ENCODE results near the gene SLC17A1. TPM values are rescaled to one million over a fixed set of nuclear protein-coding genes. Genes with fewer than 3 reads are reported as not detected.

Gene SLC17A1
- total and polyA plus RNA-seq, 2 of the 13 experiments (the other 11 are each of a cell fraction or from before 2014, with no cell fraction given): 0.09 to 2.1 TPM

DNA sequence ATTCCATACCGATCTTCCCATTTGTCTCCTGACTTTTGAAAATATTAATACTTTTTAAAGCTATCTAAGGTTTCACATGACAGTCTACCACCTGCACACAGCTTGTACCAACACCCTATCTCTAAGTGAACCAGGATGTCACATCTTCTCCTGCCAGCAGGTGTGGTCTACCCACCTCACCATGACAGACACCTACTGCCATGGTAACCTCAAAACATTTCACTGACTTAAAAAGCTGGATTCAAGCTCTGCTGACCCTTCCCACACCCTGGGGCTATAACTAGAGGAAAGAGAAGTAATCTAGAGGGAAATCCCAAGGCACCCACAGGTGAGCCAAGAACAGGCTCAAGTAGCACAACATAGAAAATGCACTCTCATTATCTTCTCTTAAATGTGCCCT is 41.0 kb upstream of the SLC17A1 start:
- no peak for DNase-seq (ENCODE audit: low spot score)
- CTCF ChIA-PET (ENCODE audit: low intra/inter-chr PET ratio, low total read pairs): no interaction called here
- Histone ChIP-seq H3K27ac (ENCODE audit: extremely low read length, insufficient read depth, low read length) (no peak overlapping the region), H3K4me3 (replicated peaks in 1 of 3; ENCODE audit: insufficient read depth in 1 of 3, low read depth in 2 of 3, low read length in 3 of 3) (no peak overlapping the region), H4K20me1 (ENCODE audit: insufficient read depth, low read length) (no peaks in the 10 kb centered on the region), H3K4me2 (ENCODE audit: low read depth, low read length) (no peak overlapping the region), H3K27me3 (ENCODE audit: control insufficient read depth in 1 of 2, insufficient read depth in 2 of 2, low read length in 2 of 2) (no peaks in the 10 kb centered on the region), H3K4me1 (ENCODE audit: insufficient read depth, low read length) (peaks cover 32% of the 10 kb centered on the region), H2AFZ (ENCODE audit: low read length) (no peak overlapping the region), H3K9ac (ENCODE audit: insufficient read depth, low read depth, low read length) (no peak overlapping the region), H3K9me3 (ENCODE audit: low read length) (no peaks in the 10 kb centered on the region), H3K36me3 (replicated peaks in 1 of 2; ENCODE audit: control insufficient read depth in 1 of 2, insufficient read depth in 2 of 2, low read length in 2 of 2) (no peaks in the 10 kb centered on the region), H3K79me2 (ENCODE audit: insufficient read depth, low read length) (no peaks in the 10 kb centered on the region)
- peak; percentile 60 for ATAC-seq
- POLR2A ChIA-PET: no interaction called here
- TF ChIP-seq PPARG (CRISPR knock-in tag; conservative IDR thresholded peaks at IDR 0.05) (no peak), KDM5A (IDR thresholded peaks at IDR 0.05; ENCODE audit: borderline replicate concordance, low read length) (no peak), ZNF776 (CRISPR knock-in tag; IDR thresholded peaks at IDR 0.05) (no peak)
- TF ChIP-seq, protein P1, sequence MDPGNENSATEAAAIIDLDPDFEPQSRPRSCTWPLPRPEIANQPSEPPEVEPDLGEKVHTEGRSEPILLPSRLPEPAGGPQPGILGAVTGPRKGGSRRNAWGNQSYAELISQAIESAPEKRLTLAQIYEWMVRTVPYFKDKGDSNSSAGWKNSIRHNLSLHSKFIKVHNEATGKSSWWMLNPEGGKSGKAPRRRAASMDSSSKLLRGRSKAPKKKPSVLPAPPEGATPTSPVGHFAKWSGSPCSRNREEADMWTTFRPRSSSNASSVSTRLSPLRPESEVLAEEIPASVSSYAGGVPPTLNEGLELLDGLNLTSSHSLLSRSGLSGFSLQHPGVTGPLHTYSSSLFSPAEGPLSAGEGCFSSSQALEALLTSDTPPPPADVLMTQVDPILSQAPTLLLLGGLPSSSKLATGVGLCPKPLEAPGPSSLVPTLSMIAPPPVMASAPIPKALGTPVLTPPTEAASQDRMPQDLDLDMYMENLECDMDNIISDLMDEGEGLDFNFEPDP (CRISPR knock-in tag; conservative IDR thresholded peaks at IDR 0.05): 0 out of 2 replicates have a peak, but pooled peaks have one; percentile 22
- BruUV-seq (replicated peaks): no TSS peak
- in situ Hi-C loops (cut with HindIII; ENCODE audit: extremely low pct_ligation_motif_present, low pct_unique_long_range_greater_than_20kb) (no loop called here), intact Hi-C loops (cut with micrococcal nuclease; ENCODE audit: unreplicated experiment) (no loop called here)
- WGBS (ENCODE audit: low lambda C conversion rate): 63% methylated on average over 1 of the region's 1 CpG
- FAIRE-seq: no peak

DNA sequence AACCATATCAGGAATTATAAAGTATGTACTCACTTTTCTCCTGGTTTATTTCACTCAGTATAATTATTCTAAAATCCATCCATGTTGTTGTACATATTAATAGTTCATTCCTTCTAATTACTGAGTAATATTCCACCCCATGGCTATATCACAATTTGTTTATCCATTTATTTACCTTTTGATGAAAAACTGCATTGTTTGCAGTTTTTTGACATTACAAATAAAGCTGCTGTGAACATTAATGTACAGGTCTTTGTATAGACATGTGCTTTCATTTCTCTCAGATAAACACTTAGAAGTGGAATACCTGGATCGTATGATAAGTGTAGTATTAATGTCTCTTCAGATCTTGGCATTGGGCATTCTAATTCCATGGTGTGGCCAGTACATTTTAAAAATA is 38.0 kb upstream of the SLC17A1 start:
- Histone ChIP-seq H3K27me3 (ENCODE audit: control insufficient read depth in 1 of 2, insufficient read depth in 2 of 2, low read length in 2 of 2) (no peaks in the 10 kb centered on the region), H3K36me3 (replicated peaks in 1 of 2; ENCODE audit: control insufficient read depth in 1 of 2, insufficient read depth in 2 of 2, low read length in 2 of 2) (no peaks in the 10 kb centered on the region), H2AFZ (ENCODE audit: low read length) (no peak overlapping the region), H3K79me2 (ENCODE audit: insufficient read depth, low read length) (no peaks in the 10 kb centered on the region), H3K27ac (ENCODE audit: extremely low read length, insufficient read depth, low read length) (no peak overlapping the region), H3K4me3 (replicated peaks in 1 of 3; ENCODE audit: insufficient read depth in 1 of 3, low read depth in 2 of 3, low read length in 3 of 3) (no peak overlapping the region), H3K9ac (ENCODE audit: insufficient read depth, low read depth, low read length) (no peak overlapping the region), H3K9me3 (ENCODE audit: low read length) (no peaks in the 10 kb centered on the region), H4K20me1 (ENCODE audit: insufficient read depth, low read length) (no peaks in the 10 kb centered on the region), H3K4me2 (ENCODE audit: low read depth, low read length) (no peak overlapping the region), H3K4me1 (ENCODE audit: insufficient read depth, low read length) (peaks cover 11% of the 10 kb centered on the region)
- ChIA-PET CTCF (ENCODE audit: low intra/inter-chr PET ratio, low total read pairs) (no interaction called here), POLR2A (no interaction called here)
- TF ChIP-seq FOXK2 (IDR thresholded peaks at IDR 0.05) (no peak), ZNF547 (CRISPR knock-in tag; IDR thresholded peaks at IDR 0.05) (no peak), MAFF (IDR thresholded peaks at IDR 0.05; ENCODE audit: low read depth, low read length) (peak; percentile 77), MAFK (conservative IDR thresholded peaks at IDR 0.05 in 1 of 2, IDR thresholded peaks at IDR 0.05 in 1 of 2; ENCODE audit: low read length in 2 of 2) (peak; percentile 86 to 88)
- no peak for FAIRE-seq
- no TSS peak for BruUV-seq (replicated peaks)
- WGBS (ENCODE audit: low lambda C conversion rate): 79% methylated on average over 1 of the region's 1 CpG
- ATAC-seq: no peak
- in situ Hi-C loops (cut with HindIII; ENCODE audit: extremely low pct_ligation_motif_present, low pct_unique_long_range_greater_than_20kb) (no loop called here), intact Hi-C loops (cut with micrococcal nuclease; ENCODE audit: unreplicated experiment) (no loop called here)
- DNase-seq (ENCODE audit: low spot score): no peak

All from HepG2 (cell line).